Measurements from ENCODE around the gene NEUROD2. TPM values are rescaled to one million over a fixed set of nuclear protein-coding genes. Genes with fewer than 3 reads are reported as not detected.

The NEUROD2 gene
- total RNA-seq, 2 donors from 2014 or later = not detected

- Histone ChIP-seq H3K27ac (no peak overlapping the region), H3K9me3 (no peaks in the 10 kb centered on the region), H3K36me3 (replicated peaks in 1 of 2; ENCODE audit: insufficient read depth in 1 of 2, low read depth in 2 of 2) (no peaks in the 10 kb centered on the region), H3K4me3 (no peak overlapping the region), H3K27me3 (no peaks in the 10 kb centered on the region), H3K4me1 (peaks cover 21% of the 10 kb centered on the region)
- WGBS, 2 donors = 76 to 77% methylated on average over 2 to 3 of the region's 3 CpGs
- ATAC-seq = no peak
- TF ChIP-seq POLR2A (IDR thresholded peaks at IDR 0.05) = no peak
- TF ChIP-seq CTCF (IDR thresholded peaks at IDR 0.05) = no peak
- DNase-seq = no peak
- intact Hi-C loops (cut with DNase I) = no loop called here
These were observed 9.4 kb upstream of the NEUROD2 start for GRCh38 chr17:39617100-39617445.

GRCh38 chr17:39615434-39615833 lies 7.7 kb upstream of the NEUROD2 start:
- 42 to 53% methylated on average over 6 of the region's 6 CpGs for WGBS, 2 donors
- H3K9me3 ChIP-seq = no peaks in the 10 kb centered on the region
- no peak overlapping the region for H3K4me3 ChIP-seq
- no peak overlapping the region for H3K27ac ChIP-seq
- no peak for ATAC-seq
- intact Hi-C loops (cut with DNase I) = no loop called here
- DNase-seq = no peak
- TF ChIP-seq POLR2A (IDR thresholded peaks at IDR 0.05) = no peak
- TF ChIP-seq CTCF (IDR thresholded peaks at IDR 0.05) = no peak
- H3K4me1 ChIP-seq = peaks cover 14% of the 10 kb centered on the region
- no peaks in the 10 kb centered on the region for H3K27me3 ChIP-seq
- no peaks in the 10 kb centered on the region for H3K36me3 ChIP-seq (replicated peaks in 1 of 2; ENCODE audit: insufficient read depth in 1 of 2, low read depth in 2 of 2)

GRCh38 chr17:39614545-39615157 lies 6.9 kb upstream of the NEUROD2 start:
- H3K4me3 ChIP-seq = no peak overlapping the region
- H3K27ac ChIP-seq = no peak overlapping the region
- no peaks in the 10 kb centered on the region for H3K9me3 ChIP-seq
- ATAC-seq (no peak), DNase-seq (no peak)
- peaks cover 14% of the 10 kb centered on the region for H3K4me1 ChIP-seq
- WGBS, 2 donors = 79 to 90% methylated on average over 3 of the region's 3 CpGs
- no peaks in the 10 kb centered on the region for H3K27me3 ChIP-seq
- TF ChIP-seq POLR2A (IDR thresholded peaks at IDR 0.05) (no peak), CTCF (IDR thresholded peaks at IDR 0.05) (no peak)
- intact Hi-C loops (cut with DNase I) = loop anchor here (5.0 kb wide), 1 partner anchor 143 kb away; no protein-coding TSS in a partner anchor
- H3K36me3 ChIP-seq (replicated peaks in 1 of 2; ENCODE audit: insufficient read depth in 1 of 2, low read depth in 2 of 2) = no peaks in the 10 kb centered on the region

GRCh38 chr17:39612935-39613464 lies 5.3 kb upstream of the NEUROD2 start:
- WGBS, 2 donors = 69 to 75% methylated on average over 7 of the region's 7 CpGs
- TF ChIP-seq CTCF (IDR thresholded peaks at IDR 0.05) (no peak), POLR2A (IDR thresholded peaks at IDR 0.05) (no peak)

More at GRCh38 chr17:39612935-39613464, 5.3 kb upstream of the NEUROD2 start:
- DNase-seq = no peak
- intact Hi-C loops (cut with DNase I) = loop anchor here (5.0 kb wide), 1 partner anchor 144 kb away; no protein-coding TSS in a partner anchor
- Histone ChIP-seq H3K9me3 (no peaks in the 10 kb centered on the region), H3K36me3 (replicated peaks in 1 of 2; ENCODE audit: insufficient read depth in 1 of 2, low read depth in 2 of 2) (no peaks in the 10 kb centered on the region), H3K27me3 (no peaks in the 10 kb centered on the region), H3K4me3 (no peak overlapping the region), H3K27ac (no peak overlapping the region), H3K4me1 (peaks cover 6% of the 10 kb centered on the region)
- no peak for ATAC-seq

All from body of pancreas (tissue), 4 donors.